GM21529 (cell line): ENCODE data around the gene TMEM178A.

Experiments
- ATAC-seq: cut with Tn5 transposase; IDR thresholded peaks from one replicate; pipeline ENCODE4 v1.9.1; 2021; ENCODE audit not compliant: unreplicated experiment

TMEM178A gene

DNA sequence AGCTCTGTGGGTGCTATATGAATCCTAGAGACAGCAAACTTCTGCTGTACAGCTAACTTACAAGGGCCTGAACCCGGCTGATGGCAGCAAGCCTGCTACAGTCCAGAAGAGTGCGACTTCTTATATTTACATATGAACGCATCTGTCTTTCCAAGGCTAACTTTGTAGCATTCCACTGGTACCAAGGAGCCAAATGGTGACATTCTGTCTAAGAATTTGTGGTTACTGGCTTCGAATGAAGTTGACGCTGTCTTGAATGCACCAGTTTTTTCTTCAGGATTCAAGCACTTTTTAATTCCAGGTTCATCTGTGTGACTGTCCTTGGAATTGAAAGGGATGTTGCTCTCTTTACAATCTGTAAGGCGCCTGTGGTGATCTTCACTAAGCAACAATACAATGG is 70.9 kb downstream of the TMEM178A start:
- no peak for ATAC-seq

DNA sequence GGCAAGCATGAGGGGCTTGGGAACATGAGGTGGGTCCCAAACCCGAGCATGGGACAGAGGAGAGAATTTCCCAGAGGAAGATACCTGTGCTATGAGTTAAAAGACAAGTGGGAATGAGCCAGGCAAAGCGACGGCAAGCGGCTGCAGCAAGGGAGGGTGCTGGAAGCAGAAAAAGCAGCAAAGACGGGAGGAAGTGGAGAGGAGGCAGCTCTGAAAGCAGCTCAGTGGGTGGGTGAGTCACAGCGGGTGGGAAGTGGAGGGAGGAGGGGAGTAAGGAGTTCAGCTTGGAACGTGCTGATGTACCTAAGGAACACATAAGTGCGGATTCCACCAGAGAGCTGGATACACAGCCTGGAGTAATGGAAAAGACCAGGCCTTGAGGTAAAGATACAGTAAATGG is 71.9 kb downstream of the TMEM178A start:
- ATAC-seq: no peak

DNA sequence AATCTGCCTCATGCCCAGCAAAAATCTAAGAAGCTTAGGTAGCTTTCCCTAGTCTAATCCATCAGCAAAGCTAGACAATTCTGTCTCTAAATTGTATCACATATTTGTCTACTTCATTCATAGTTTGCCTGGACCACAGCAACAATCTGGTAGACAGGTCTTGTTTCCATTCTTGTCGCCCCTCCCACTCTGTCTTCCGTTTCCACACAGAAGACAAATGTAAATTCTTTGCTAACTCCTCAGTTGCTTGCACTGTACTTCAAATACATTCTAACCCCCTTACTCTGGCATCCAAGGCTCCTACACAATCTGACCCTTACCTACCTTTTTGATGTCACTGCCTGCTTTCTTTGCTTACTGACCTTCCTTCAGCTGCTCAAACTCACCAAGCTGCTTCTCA is 73.2 kb downstream of the TMEM178A start:
- ATAC-seq: no peak

DNA sequence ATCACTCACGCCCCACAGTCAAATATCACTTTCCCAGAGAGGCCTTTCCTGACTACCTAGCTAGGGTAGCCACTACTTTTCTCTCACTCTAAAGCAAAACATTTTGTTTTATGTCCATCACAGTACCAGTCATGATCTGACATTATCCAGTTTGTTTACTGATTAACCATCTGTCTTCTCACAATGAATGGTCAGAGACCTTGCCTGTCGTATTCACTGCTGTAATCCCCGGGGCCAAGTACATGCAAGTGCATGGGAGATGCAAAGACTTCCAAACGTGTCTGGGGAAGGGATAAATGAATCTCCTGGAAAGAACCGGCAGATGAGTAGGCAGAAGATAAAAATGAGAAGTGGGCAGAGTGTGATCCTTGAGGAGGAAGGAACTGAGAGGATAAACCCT is 73.7 kb downstream of the TMEM178A start:
- ATAC-seq: no peak

DNA sequence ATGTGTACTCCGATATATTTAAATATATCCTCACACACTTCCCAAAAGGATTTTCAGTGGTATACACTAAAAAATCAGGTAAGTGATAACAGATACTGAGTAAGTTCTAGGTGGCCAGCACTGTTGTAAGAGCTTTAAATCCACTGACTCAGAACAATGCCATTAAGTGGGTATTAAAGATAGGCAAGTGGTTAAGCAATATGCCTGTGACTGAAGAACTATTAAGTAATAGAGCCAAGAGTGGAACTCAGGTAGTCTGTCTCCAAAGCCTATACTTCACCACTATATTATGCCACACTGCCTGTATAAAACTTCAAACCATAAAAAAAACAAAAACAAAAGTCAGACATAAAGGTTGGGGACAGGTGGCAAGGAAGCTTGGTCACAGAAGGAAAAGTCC is 76.2 kb downstream of the TMEM178A start:
- no peak for ATAC-seq

DNA sequence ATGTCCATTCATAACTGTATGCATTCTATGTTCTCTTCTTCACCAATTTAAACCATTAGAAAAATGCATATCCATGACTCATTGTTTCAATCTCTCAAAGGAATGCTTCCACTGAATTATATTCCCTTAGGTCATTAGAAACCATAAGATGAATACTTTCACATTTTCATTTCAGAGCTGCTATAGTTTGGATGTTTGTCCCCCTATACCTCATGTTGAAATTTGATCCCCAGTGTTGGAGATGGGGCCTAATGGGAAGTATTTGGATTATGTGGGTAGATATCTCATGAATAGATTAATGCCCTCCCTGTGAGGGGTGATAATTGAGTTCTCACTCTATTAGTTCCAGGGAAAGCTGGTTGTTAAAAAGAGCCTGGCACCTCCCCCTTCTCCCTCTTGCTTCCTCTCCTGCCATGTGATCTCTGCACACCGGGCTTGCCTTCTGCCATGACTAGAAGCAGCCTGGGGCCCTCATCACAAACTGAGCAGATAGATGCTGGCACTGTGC is 77.6 kb downstream of the TMEM178A start:
- ATAC-seq: no peak

DNA sequence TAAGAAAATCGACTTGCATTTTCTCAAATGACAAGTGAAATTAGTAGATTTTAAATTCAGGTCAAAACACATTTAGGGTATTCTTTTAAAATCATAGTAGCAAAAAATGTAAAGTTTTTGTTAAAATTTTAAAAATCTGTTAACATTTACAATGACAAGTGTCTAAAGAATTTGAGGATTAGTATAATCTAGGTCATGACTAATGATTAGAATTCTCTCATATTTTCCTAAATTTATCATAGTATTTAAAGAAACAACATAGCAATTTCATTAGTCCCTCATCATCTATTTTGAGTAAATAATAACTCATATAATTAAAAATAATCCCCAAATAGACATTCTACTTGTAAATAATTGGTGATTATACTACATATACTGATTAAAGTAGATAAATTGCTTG is 89.7 kb downstream of the TMEM178A start:
- ATAC-seq: no peak

DNA sequence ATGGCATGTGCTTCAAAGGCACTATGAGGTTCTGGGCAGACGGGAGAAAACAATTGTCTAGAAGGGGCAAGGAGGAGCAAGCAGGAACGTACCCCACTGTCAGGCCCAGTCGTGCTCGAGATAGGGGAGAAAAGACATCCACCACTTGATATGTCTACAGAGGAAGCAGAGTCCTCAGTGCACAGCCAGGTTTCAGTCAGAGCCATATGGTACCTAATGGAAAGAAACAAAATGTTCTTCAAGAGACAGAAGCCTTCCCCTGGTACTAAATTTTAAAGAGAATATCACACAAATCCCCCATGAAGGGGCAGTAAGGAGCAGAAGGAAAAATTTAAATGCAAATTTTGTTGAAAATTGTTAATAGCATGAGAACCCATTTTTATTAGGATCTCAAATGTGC is 91.4 kb downstream of the TMEM178A start:
- no peak for ATAC-seq

DNA sequence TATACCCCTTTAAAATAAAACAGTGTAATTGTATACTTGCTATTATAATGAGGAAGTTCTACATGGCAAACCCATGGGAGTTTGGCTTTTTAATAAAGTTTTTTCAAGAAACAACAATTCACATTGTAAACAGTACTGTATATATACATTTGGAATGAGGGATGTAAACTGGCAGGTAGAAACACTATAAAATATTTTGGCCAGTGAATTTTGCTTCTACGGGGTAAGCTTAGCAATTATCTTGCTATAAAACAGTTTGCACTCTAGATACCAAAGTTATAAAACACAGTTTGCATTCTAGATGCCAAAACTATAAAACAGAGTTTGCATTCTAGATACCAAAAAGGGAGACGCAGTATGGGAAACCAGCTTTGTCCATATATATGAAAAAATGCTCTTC is 96.7 kb downstream of the TMEM178A start:
- no peak for ATAC-seq
